Keratinocyte (primary cell): ENCODE measurements around the gene SLC9A8. TPM values are rescaled to one million over a fixed set of nuclear protein-coding genes. Genes with fewer than 3 reads are reported as not detected.

Experiments used
- DNase-seq: peaks from one replicate; pipeline ENCODE4 v3.0.0-alpha.2; 2011; ENCODE audit warnings: low read depth, missing footprints, low spot score
- FAIRE-seq: peaks from 2 replicates; lab custom pipeline; 2011; peaks lifted over from hg19 to GRCh38; lab: Jason Lieb, UNC
- H2AFZ ChIP-seq: 2 replicates; pipeline ENCODE4 v1.6.0; 2012; ENCODE audit warnings: low read length, control low read depth, inconsistent platforms; ENCODE audit not compliant: control insufficient read depth
- H3K27ac ChIP-seq: 2 replicates; pipeline ENCODE4 v1.5.1; 2011; ENCODE audit warnings: low read length; ENCODE audit not compliant: control insufficient read depth, insufficient read depth
- H3K27me3 ChIP-seq: 3 replicates; pipeline ENCODE4 v1.6.0; 2011; ENCODE audit warnings: low read length; ENCODE audit not compliant: control insufficient read depth, insufficient read depth; ENCODE audit errors: extremely low read depth
- H3K36me3 ChIP-seq, 2 experiments: 2 replicates in 1 of 2; 3 replicates in 1 of 2; pipeline ENCODE4 v1.5.1; 2011; ENCODE audit warnings: low read length in 2 of 2, mild to moderate bottlenecking in 1 of 2; ENCODE audit not compliant: control insufficient read depth in 2 of 2, insufficient read depth in 2 of 2; ENCODE audit errors: extremely low read depth in 1 of 2
- H3K4me1 ChIP-seq: 3 replicates; pipeline ENCODE4 v1.5.1; 2011; ENCODE audit warnings: low read length; ENCODE audit not compliant: control insufficient read depth, insufficient read depth; ENCODE audit errors: extremely low read depth
- H3K4me2 ChIP-seq: 3 replicates; pipeline ENCODE4 v1.6.0; 2011; ENCODE audit warnings: low read depth, low read length; ENCODE audit not compliant: control insufficient read depth, insufficient read depth; ENCODE audit errors: extremely low read depth
- H3K4me3 ChIP-seq, 3 experiments: fragments of 200-600 bp in 1 of 3; sonication (generic) in 1 of 3; 2 replicates in 2 of 3; 3 replicates in 1 of 3; pipeline ENCODE4 v1.5.1; 2011 to 2016; ENCODE audit warnings: low read length in 3 of 3, mild to moderate bottlenecking in 3 of 3, control low read depth in 2 of 3, inconsistent platforms in 1 of 3, low read depth in 1 of 3, mixed read lengths in 1 of 3, mixed run types in 1 of 3, moderate library complexity in 1 of 3; ENCODE audit not compliant: control insufficient read depth in 2 of 3, insufficient read depth in 2 of 3; ENCODE audit errors: extremely low read depth in 1 of 3
- H3K79me2 ChIP-seq: 2 replicates; pipeline ENCODE4 v1.6.0; 2012; ENCODE audit warnings: low read length; ENCODE audit not compliant: control insufficient read depth, insufficient read depth
- H3K9ac ChIP-seq: 3 replicates; pipeline ENCODE4 v1.6.0; 2011; ENCODE audit warnings: low read length; ENCODE audit not compliant: control insufficient read depth, insufficient read depth; ENCODE audit errors: extremely low read depth
- H3K9me1 ChIP-seq: 3 replicates; pipeline ENCODE4 v1.6.0; 2011; ENCODE audit warnings: low read length; ENCODE audit not compliant: control insufficient read depth, insufficient read depth; ENCODE audit errors: extremely low read depth
- H3K9me3 ChIP-seq: 2 replicates; pipeline ENCODE4 v1.5.1; 2012; ENCODE audit warnings: low read depth, low read length; ENCODE audit not compliant: control insufficient read depth
- H4K20me1 ChIP-seq: 3 replicates; pipeline ENCODE4 v1.6.0; 2011; ENCODE audit warnings: low read length; ENCODE audit not compliant: control insufficient read depth, insufficient read depth; ENCODE audit errors: extremely low read depth
- CTCF ChIP-seq, 3 experiments: IDR thresholded peaks in 1 of 3; conservative IDR thresholded peaks in 1 of 3; optimal IDR thresholded peaks in 1 of 3; 2 replicates in 2 of 3; 3 replicates in 1 of 3; pipeline versions ENCODE3 to v1.5.1; 2011; ENCODE audit warnings: low read length in 3 of 3, mild to moderate bottlenecking in 3 of 3, moderate library complexity in 2 of 3, control low read depth in 1 of 3, inconsistent platforms in 1 of 3; ENCODE audit not compliant: insufficient read depth in 2 of 3; ENCODE audit errors: extremely low read depth in 1 of 3
- EZH2 ChIP-seq: IDR thresholded peaks from one replicate; pipeline ENCODE4 v1.6.1; 2012; ENCODE audit warnings: inconsistent platforms, mild to moderate bottlenecking, low read length, moderate library complexity
- dilution Hi-C: fragments of 300-500 bp; cut with MboI; formaldehyde crosslinking; loops from one replicate; pipeline ENCODE4 v1.7.0; 2020; ENCODE audit warnings: low sequenced_read_pairs; ENCODE audit not compliant: extremely low pct_ligation_motif_present
- polyA plus RNA-seq, 5 experiments: library from polyadenylated mRNA; depleted of rRNA in 3 of 5; stranded (reverse) in 3 of 5; stranded (forward) in 1 of 5; unstranded in 1 of 5; fragments of >200 nt; gene quantifications; 1 replicate in 1 of 5; 2 replicates in 3 of 5; 3 replicates in 1 of 5; pipeline versions ENCODE4 v1.2.1 to v1.2.3, GENCODE V29; 2011 to 2012; ENCODE audit warnings: missing spikeins in 2 of 5, low read depth in 1 of 5, low replicate concordance in 1 of 5

SLC9A8 gene
- polyA plus RNA-seq, 1 donor (not counting 4 experiments of a cell fraction or from before 2014, with no cell fraction given): 1.9 TPM

DNA sequence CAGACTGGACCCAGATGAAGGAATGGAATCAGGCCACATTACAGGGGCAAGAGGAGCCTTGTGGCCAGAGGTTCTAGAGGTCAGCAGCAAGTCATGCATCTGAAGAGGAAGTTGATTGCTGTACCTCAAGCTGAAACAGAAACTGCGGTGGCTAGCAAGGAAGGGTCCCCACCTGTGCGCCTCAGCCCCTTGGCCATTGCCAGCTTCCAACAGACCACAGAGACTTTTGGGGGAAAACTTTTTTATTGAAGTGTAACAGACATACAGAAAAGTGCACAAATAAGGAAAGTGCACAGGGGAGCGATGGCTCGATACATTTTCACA, 26.8 kb upstream of the SLC9A8 start:
- Histone ChIP-seq H3K9me1 (no peaks in the 10 kb centered on the region), H3K9ac (no peak overlapping the region), H4K20me1 (no peaks in the 10 kb centered on the region), H3K36me3 (no peaks in the 10 kb centered on the region), H3K4me1 (no peaks in the 10 kb centered on the region), H3K27ac (no peak overlapping the region), H3K4me3 (no peak overlapping the region), H3K4me2 (no peak overlapping the region), H3K79me2 (no peaks in the 10 kb centered on the region), H3K27me3 (no peaks in the 10 kb centered on the region), H2AFZ (no peak overlapping the region), H3K9me3 (no peaks in the 10 kb centered on the region)
- no peak for TF ChIP-seq EZH2
- DNase-seq (no peak), FAIRE-seq (no peak)
- dilution Hi-C loops: no loop called here

DNA sequence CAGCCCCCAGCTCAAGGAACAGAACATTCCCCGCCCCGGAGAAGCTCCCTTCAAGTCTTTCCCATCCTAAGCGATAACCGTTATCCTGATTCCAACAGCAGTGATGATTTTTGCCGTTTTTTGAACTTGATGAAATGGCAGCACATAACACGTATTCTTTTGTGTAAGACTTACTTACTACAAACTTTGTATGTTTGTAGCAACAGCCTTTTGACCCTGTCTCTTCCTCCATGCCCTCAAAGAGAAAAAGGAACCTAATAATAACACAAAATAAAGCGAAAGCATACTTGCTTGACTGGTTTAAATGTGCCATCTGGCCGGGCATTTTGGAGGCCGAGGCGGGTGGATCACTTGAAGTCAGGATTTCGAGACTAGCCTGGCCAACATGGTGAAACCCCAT, 26.4 kb upstream of the SLC9A8 start:
- Histone ChIP-seq H2AFZ (no peak overlapping the region), H3K36me3 (no peaks in the 10 kb centered on the region), H3K4me1 (no peaks in the 10 kb centered on the region), H4K20me1 (no peaks in the 10 kb centered on the region), H3K27me3 (no peaks in the 10 kb centered on the region), H3K79me2 (no peaks in the 10 kb centered on the region), H3K9ac (no peak overlapping the region), H3K9me1 (no peaks in the 10 kb centered on the region), H3K9me3 (no peaks in the 10 kb centered on the region), H3K4me2 (no peak overlapping the region), H3K27ac (no peak overlapping the region), H3K4me3 (no peak overlapping the region)
- TF ChIP-seq CTCF (optimal IDR thresholded peaks at IDR 0.05 in 1 of 3, IDR thresholded peaks at IDR 0.05 in 1 of 3, conservative IDR thresholded peaks at IDR 0.05 in 1 of 3; ENCODE audit: extremely low read depth in 1 of 3, insufficient read depth in 2 of 3, low read length in 3 of 3) (no peak), EZH2 (no peak)
- no peak for FAIRE-seq
- dilution Hi-C loops: no loop called here
- DNase-seq: no peak

- dilution Hi-C loops: no loop called here
- H3K79me2 ChIP-seq: no peaks in the 10 kb centered on the region
- H3K4me3 ChIP-seq: no peak overlapping the region
- H3K27me3 ChIP-seq: no peaks in the 10 kb centered on the region
- no peaks in the 10 kb centered on the region for H4K20me1 ChIP-seq
- H2AFZ ChIP-seq: no peak overlapping the region
- no peak overlapping the region for H3K4me2 ChIP-seq
- DNase-seq: no peak
- H3K27ac ChIP-seq: no peak overlapping the region
- no peak for FAIRE-seq
- no peaks in the 10 kb centered on the region for H3K36me3 ChIP-seq
- no peaks in the 10 kb centered on the region for H3K9me1 ChIP-seq
- H3K4me1 ChIP-seq: no peaks in the 10 kb centered on the region
- TF ChIP-seq CTCF (optimal IDR thresholded peaks at IDR 0.05 in 1 of 3, IDR thresholded peaks at IDR 0.05 in 1 of 3, conservative IDR thresholded peaks at IDR 0.05 in 1 of 3; ENCODE audit: extremely low read depth in 1 of 3, insufficient read depth in 2 of 3, low read length in 3 of 3) (peak in 2 of 3 experiments; percentile 19 to 28), EZH2 (no peak)
- H3K9me3 ChIP-seq: no peaks in the 10 kb centered on the region
- H3K9ac ChIP-seq: no peak overlapping the region
These were observed 25.8 kb upstream of the SLC9A8 start for GRCh38 chr20:49786668-49787370.
